ENCODE measurements around the gene ASTE1.

ASTE1 gene

GRCh38 chr3:130971208-130971607 lies 55.4 kb downstream of the ASTE1 start:
- H3K27ac ChIP-seq: no peak overlapping the region
- TF ChIP-seq CTCF (conservative IDR thresholded peaks at IDR 0.05): no peak

GRCh38 chr3:130969621-130970020 lies 57.0 kb downstream of the ASTE1 start:
- no peak for TF ChIP-seq CTCF (conservative IDR thresholded peaks at IDR 0.05)
- H3K27ac ChIP-seq: no peak overlapping the region

- H3K27ac ChIP-seq: no peak overlapping the region
- no peak for TF ChIP-seq CTCF (conservative IDR thresholded peaks at IDR 0.05)
Measured at GRCh38 chr3:130968221-130968620, 58.4 kb downstream of the ASTE1 start.

- TF ChIP-seq CTCF (conservative IDR thresholded peaks at IDR 0.05): no peak
- H3K27ac ChIP-seq: no peak overlapping the region
Measured at GRCh38 chr3:130967281-130967680, 59.3 kb downstream of the ASTE1 start.

GRCh38 chr3:130963878-130964277 lies 62.7 kb downstream of the ASTE1 start:
- H3K27ac ChIP-seq: no peak overlapping the region
- TF ChIP-seq CTCF (conservative IDR thresholded peaks at IDR 0.05): no peak

Measured in VCaP (cell line).